K562 (cell line): ENCODE results near the gene CLDND2. TPM values are rescaled to one million over a fixed set of nuclear protein-coding genes. Genes with fewer than 3 reads are reported as not detected.

Experiments used
- ATAC-seq: fragments of 200-7000 bp; cut with Tn5 transposase; 3 replicates; pipeline ENCODE4 v1.9.1; 2020; ENCODE audit warnings: moderate library complexity
- BruUV-seq: library from RNA; stranded (reverse); fragments of 400-500 nt; replicated peaks from 2 replicates; lab custom pipeline; 2021; lab: Mats Ljungman, UMichigan
- CTCF ChIA-PET: fragments of 300-600 bp; formaldehyde crosslinking; extraction: SDS; loops from one replicate; lab custom pipeline; 2021; ENCODE audit warnings: low intra/inter-chr PET ratio; lab: Yijun Ruan, JAX
- POLR2A ChIA-PET: fragments of 300-600, 350-650 bp; sonication (Branson Sonifier 250); formaldehyde crosslinking; extraction: SDS; loops from one replicate; lab custom pipeline; 2021; ENCODE audit warnings: antibody characterized with exemption, inconsistent platforms; lab: Yijun Ruan, JAX
- DNase-seq, 4 experiments: peaks; one replicate each; pipeline versions ENCODE4 v3.0.0 to v3.0.0-alpha.2; 2011 to 2018; ENCODE audit warnings: low spot score in 3 of 4, mixed read lengths in 3 of 4; ENCODE audit errors: extremely low read depth in 1 of 4
- FAIRE-seq: peaks from 2 replicates; lab custom pipeline; 2011; peaks lifted over from hg19 to GRCh38; lab: Jason Lieb, UNC
- H2AFZ ChIP-seq: 2 replicates; pipeline ENCODE4 v1.6.0; 2011; ENCODE audit warnings: low read depth, low read length, control low read depth, inconsistent platforms
- H3K27ac ChIP-seq: fragments of 200-600 bp; 3 replicates; pipeline ENCODE4 v1.8.0; 2011; ENCODE audit warnings: low read depth, mild to moderate bottlenecking, control low read depth, inconsistent platforms, low read length, moderate library complexity, mixed read lengths; ENCODE audit errors: extremely low read depth
- H3K27me3 ChIP-seq, 2 experiments: fragments of 300-600 bp in 1 of 2; 2 replicates in 1 of 2; 3 replicates in 1 of 2; pipeline versions ENCODE4 v1.6.0 to v1.8.0; 2011; ENCODE audit warnings: inconsistent platforms in 2 of 2, low read length in 2 of 2, mild to moderate bottlenecking in 1 of 2, mixed read lengths in 1 of 2, moderate library complexity in 1 of 2; ENCODE audit not compliant: control insufficient read depth in 2 of 2, insufficient read depth in 2 of 2
- H3K36me3 ChIP-seq: fragments of 300-600 bp; 3 replicates; pipeline ENCODE4 v1.8.0; 2011; ENCODE audit warnings: mild to moderate bottlenecking, low read length, inconsistent platforms; ENCODE audit not compliant: control insufficient read depth, insufficient read depth
- H3K4me1 ChIP-seq, 2 experiments: fragments of 200-600 bp in 1 of 2; replicated peaks in 1 of 2; 2 replicates in 1 of 2; 3 replicates in 1 of 2; pipeline versions ENCODE4 v1.5.1 to v1.8.0; 2011; ENCODE audit warnings: inconsistent platforms in 2 of 2, low read length in 2 of 2, mild to moderate bottlenecking in 1 of 2, mixed read lengths in 1 of 2, moderate library complexity in 1 of 2; ENCODE audit not compliant: control insufficient read depth in 2 of 2, insufficient read depth in 2 of 2
- H3K4me2 ChIP-seq: 2 replicates; pipeline ENCODE4 v1.6.1; 2011; ENCODE audit warnings: low read length, control low read depth, inconsistent platforms, mixed read lengths; ENCODE audit not compliant: insufficient read depth
- H3K4me3 ChIP-seq: fragments of 200-600 bp; sonication (generic), shearing (Covaris generic); 2 replicates; pipeline ENCODE4 v1.5.1; 2016; ENCODE audit warnings: control low read depth, inconsistent platforms
- H3K79me2 ChIP-seq: fragments of 200-600 bp; 3 replicates; pipeline ENCODE4 v1.8.0; 2011; ENCODE audit warnings: low read length, inconsistent platforms; ENCODE audit not compliant: control insufficient read depth, insufficient read depth
- H3K9ac ChIP-seq, 2 experiments: 2 replicates each; pipeline versions ENCODE4 v1.6.0 to v1.6.1; 2011; ENCODE audit warnings: low read depth in 2 of 2, low read length in 2 of 2, control low read depth in 1 of 2, inconsistent platforms in 1 of 2, mild to moderate bottlenecking in 1 of 2, mixed read lengths in 1 of 2; ENCODE audit not compliant: insufficient read depth in 1 of 2
- H3K9me1 ChIP-seq: one replicate; pipeline ENCODE4 v1.6.0; 2011; ENCODE audit warnings: inconsistent platforms, mild to moderate bottlenecking, low read length, moderate library complexity; ENCODE audit not compliant: control insufficient read depth, insufficient read depth
- H3K9me3 ChIP-seq: replicated peaks from 2 replicates; pipeline ENCODE4 v1.5.1; 2011; ENCODE audit warnings: low read depth, low read length, inconsistent platforms; ENCODE audit not compliant: control insufficient read depth, insufficient read depth
- H4K20me1 ChIP-seq: replicated peaks from 2 replicates; pipeline ENCODE4 v1.6.1; 2011; ENCODE audit warnings: low read length, inconsistent platforms, mixed read lengths; ENCODE audit not compliant: control insufficient read depth, insufficient read depth
- CBFA2T3 ChIP-seq: fragments of 450-650 bp; IDR thresholded peaks from 2 replicates; pipeline ENCODE4 v1.6.1; 2017
- EHMT2 ChIP-seq: fragments of 450-650 bp; IDR thresholded peaks from 2 replicates; pipeline ENCODE4 v1.6.1; 2018; ENCODE audit warnings: antibody characterized with exemption
- HOXB6 ChIP-seq: fragments of 250-450 bp; sonication (Bioruptor Pico); IDR thresholded peaks from 2 replicates; pipeline ENCODE4 v1.5.1; 2022; ENCODE audit warnings: mild to moderate bottlenecking, borderline replicate concordance
- IRF1 ChIP-seq: sonication (generic); formaldehyde crosslinking; IDR thresholded peaks from 2 replicates; pipeline ENCODE4 v1.8.0; 2022; ENCODE audit warnings: missing genetic modification reagents, mild to moderate bottlenecking, borderline replicate concordance
- KDM1A ChIP-seq, 2 experiments: fragments of 450-650 bp; IDR thresholded peaks; 2 replicates each; pipeline ENCODE4 v1.6.1; 2016; ENCODE audit warnings: mild to moderate bottlenecking in 2 of 2
- NR2C2 ChIP-seq, 2 experiments: fragments of 200-800 bp in 1 of 2; sonication (Bioruptor generic) in 1 of 2; sonication (generic) in 1 of 2; formaldehyde crosslinking in 1 of 2; IDR thresholded peaks; 2 replicates each; pipeline versions ENCODE4 v1.6.1 to v1.8.0; 2016 to 2022; ENCODE audit warnings: mild to moderate bottlenecking in 1 of 2, missing compliant biosample characterization in 1 of 2, missing genetic modification characterization in 1 of 2, missing genetic modification reagents in 1 of 2
- PBX2 ChIP-seq, 2 experiments: IDR thresholded peaks in 1 of 2; conservative IDR thresholded peaks in 1 of 2; 2 replicates each; pipeline ENCODE4 v1.6.1; 2016; ENCODE audit warnings: low read depth in 2 of 2, mild to moderate bottlenecking in 1 of 2, missing compliant biosample characterization in 1 of 2, missing genetic modification characterization in 1 of 2, moderate library complexity in 1 of 2
- PCBP2 ChIP-seq: fragments of 200-400 bp; formaldehyde crosslinking; IDR thresholded peaks from 2 replicates; pipeline ENCODE4 v1.6.1; 2018; ENCODE audit warnings: low read length, low read depth, mild to moderate bottlenecking, moderate library complexity; ENCODE audit not compliant: poor library complexity, severe bottlenecking
- PHB ChIP-seq: fragments of 250-450 bp; sonication (Bioruptor Pico); IDR thresholded peaks from 2 replicates; pipeline ENCODE4 v1.5.0; 2021
- PPARD ChIP-seq: fragments of 250-450 bp; sonication (Bioruptor Pico); IDR thresholded peaks from 2 replicates; pipeline ENCODE4 v1.8.0; 2022; ENCODE audit warnings: inconsistent platforms, mild to moderate bottlenecking, moderate library complexity
- RAD21 ChIP-seq, 2 experiments: fragments of 250-450 bp in 1 of 2; fragments of 450-650 bp in 1 of 2; sonication (Bioruptor Pico) in 1 of 2; formaldehyde crosslinking in 1 of 2; IDR thresholded peaks in 1 of 2; conservative IDR thresholded peaks in 1 of 2; 2 replicates each; pipeline versions ENCODE4 v1.4.0 to v1.8.0; 2020 to 2022; ENCODE audit warnings: mild to moderate bottlenecking in 2 of 2, moderate library complexity in 1 of 2
- TAF1 ChIP-seq: IDR thresholded peaks from 2 replicates; pipeline ENCODE4 v1.6.1; 2011; ENCODE audit warnings: mild to moderate bottlenecking, low read length, moderate library complexity; ENCODE audit not compliant: insufficient read depth, control insufficient read depth, severe bottlenecking; ENCODE audit errors: extremely low read depth
- THRAP3 ChIP-seq: fragments of 450-650 bp; IDR thresholded peaks from 2 replicates; pipeline ENCODE4 v1.6.1; 2016; ENCODE audit warnings: mild to moderate bottlenecking, inconsistent platforms, borderline replicate concordance
- ZNF12 ChIP-seq: sonication (generic); formaldehyde crosslinking; IDR thresholded peaks from 2 replicates; pipeline ENCODE4 v1.4.0; 2020; ENCODE audit warnings: mild to moderate bottlenecking, missing genetic modification reagents
- ZNF23 ChIP-seq: fragments of 250-450 bp; sonication (Bioruptor Pico); IDR thresholded peaks from 2 replicates; pipeline ENCODE4 v1.4.0; 2020; ENCODE audit warnings: mild to moderate bottlenecking
- ZNF583 ChIP-seq: fragments of 250-450 bp; sonication (Bioruptor Pico); IDR thresholded peaks from 2 replicates; pipeline ENCODE4 v1.4.0; 2020
- ZZZ3 ChIP-seq: fragments of 450-650 bp; IDR thresholded peaks from 2 replicates; pipeline ENCODE4 v1.6.1; 2016; ENCODE audit warnings: antibody characterized with exemption, mild to moderate bottlenecking, moderate library complexity
- WGBS: fragments of 100-300 bp; shearing (Covaris generic); methylation state at CpG from one replicate; pipeline ENCODE4 v1.1.6; 2016; ENCODE audit warnings: low coverage, mixed read lengths; ENCODE audit not compliant: insufficient coverage; ENCODE audit errors: missing lambda C conversion rate; 5-methylcytosine and 5-hydroxymethylcytosine counted together
- in situ Hi-C: fragments of 300-500 bp; cut with MboI; formaldehyde crosslinking; loops from 4 replicates; pipeline ENCODE4 v1.15.0; 2018; ENCODE audit warnings: inconsistent platforms, mixed read lengths
- intact Hi-C: fragments of 100-400 bp; cut with micrococcal nuclease; formaldehyde crosslinking; loops from 2 replicates; pipeline ENCODE4 v1.14.2; 2022
- polyA plus RNA-seq, 8 experiments: library from polyadenylated mRNA; depleted of rRNA in 4 of 8; stranded (reverse) in 5 of 8; unstranded in 3 of 8; fragments of >200 nt; fragmentation: Nextera tagmentation in 2 of 8; fragmentation: Illumina TruSeq in 1 of 8; extraction: Ambion mirVana in 2 of 8; extraction: Trizol in 1 of 8; gene quantifications; 2 replicates each; pipeline versions ENCODE4 v1.2.1 to v1.2.3, GENCODE V29; 2011 to 2014; ENCODE audit warnings: inconsistent platforms in 1 of 8, missing spikeins in 1 of 8
- total RNA-seq, 7 experiments: library from RNA; depleted of rRNA in 6 of 7; stranded (reverse); fragments of >200 nt in 6 of 7; fragmentation: Illumina TruSeq in 2 of 7; extraction: Trizol in 2 of 7; gene quantifications; 2 replicates each; pipeline versions ENCODE4 v1.2.1 to v1.2.3, GENCODE V29; 2011 to 2021; ENCODE audit warnings: low replicate concordance in 1 of 7

Gene CLDND2
- total and polyA plus RNA-seq, 9 of the 15 experiments (the other 6 are each of a cell fraction or from before 2014, with no cell fraction given), result 0.45 to 4.0 (median 1.2) TPM; not detected in 3

DNA sequence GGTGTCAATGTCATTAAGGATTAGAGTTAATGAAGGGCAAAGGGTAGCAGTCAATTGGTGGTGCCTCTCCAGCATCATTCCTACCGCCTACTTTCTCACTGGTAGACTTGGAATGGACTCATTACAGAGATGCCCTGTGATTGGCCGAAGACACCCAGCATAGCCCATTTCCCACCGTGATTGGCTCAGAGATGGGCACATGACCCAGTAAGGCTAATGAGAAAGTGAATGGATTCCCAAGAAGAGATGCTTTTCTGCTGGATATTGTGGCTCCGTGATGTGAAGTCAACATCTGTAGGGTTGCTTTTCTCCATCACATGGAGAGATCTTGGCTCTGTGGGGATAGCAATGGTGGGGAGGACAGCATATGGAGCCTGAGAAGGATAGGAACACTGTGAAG is 38.4 kb downstream of the CLDND2 start (continued):
- TF ChIP-seq EHMT2 (no peak), ZNF23 (no peak), PCBP2 (no peak), ZNF583 (CRISPR knock-in tag) (no peak), THRAP3 (no peak), CBFA2T3 (no peak)
- TF ChIP-seq, all 486 proteins: peak for 3

DNA sequence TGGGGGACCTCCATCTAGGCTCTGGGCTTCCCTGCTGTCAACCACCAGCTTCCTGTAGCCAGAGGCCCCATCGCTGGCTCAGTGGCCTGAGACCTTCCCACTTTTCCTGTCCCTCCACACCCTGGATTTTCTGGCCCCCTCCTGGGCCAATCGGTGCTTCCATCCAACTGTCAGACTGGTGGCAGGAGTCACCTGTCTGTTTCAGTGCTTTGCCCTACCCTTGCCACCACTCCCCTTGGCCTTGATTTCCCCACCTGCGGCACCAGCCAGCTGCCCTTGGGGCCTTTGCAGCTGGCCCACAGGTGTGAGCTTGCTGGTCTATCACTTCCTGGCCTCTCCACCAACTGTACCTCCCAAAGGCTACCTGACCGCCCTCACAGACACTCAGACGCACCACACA is 39.4 kb downstream of the CLDND2 start:
- no peak for DNase-seq
- no TSS peak for BruUV-seq
- no peak overlapping the region for H2AFZ ChIP-seq
- no peak overlapping the region for H3K4me2 ChIP-seq
- in situ Hi-C loops (no loop called here), intact Hi-C loops (no loop called here)
- POLR2A ChIA-PET, result interaction anchor here (0.5 to 0.6 kb wide), 2 partner anchors 75 to 1439 kb away, joined by 3 read pairs; no protein-coding TSS in a partner anchor
- peaks cover 4 to 23% of the 10 kb centered on the region in 2 experiments; a peak in 3 of 5 replicates for H3K4me1 ChIP-seq
- H3K79me2 ChIP-seq, result no peaks in the 10 kb centered on the region
- H3K9ac ChIP-seq, result no peak overlapping the region
- 73% methylated on average over 4 of the region's 5 CpGs for WGBS
- CTCF ChIA-PET, result no interaction called here
- H4K20me1 ChIP-seq, result no peaks in the 10 kb centered on the region
- no peaks in the 10 kb centered on the region for H3K9me1 ChIP-seq
- H3K9me3 ChIP-seq, result no peaks in the 10 kb centered on the region
- no peak overlapping the region for H3K27ac ChIP-seq
- H3K27me3 ChIP-seq, result peaks cover 8 to 10% of the 10 kb centered on the region in 2 experiments
- H3K36me3 ChIP-seq, result no peaks in the 10 kb centered on the region
- H3K4me3 ChIP-seq, result no peak overlapping the region
- ATAC-seq, result no peak
- FAIRE-seq, result no peak
- TF ChIP-seq IRF1, result no peak
- TF ChIP-seq PHB (CRISPR knock-in tag), result no peak
- no peak for TF ChIP-seq TAF1
- no peak for TF ChIP-seq NR2C2 (CRISPR knock-in tag; IDR thresholded peaks at IDR 0.05)
- TF ChIP-seq NR2C2 (tag; IDR thresholded peaks at IDR 0.05), result no peak
- no peak for TF ChIP-seq ZZZ3
- no peak for TF ChIP-seq PBX2 (CRISPR knock-in tag; IDR thresholded peaks at IDR 0.05; ENCODE audit: low read depth)
- no peak for TF ChIP-seq PBX2 (tag; conservative IDR thresholded peaks at IDR 0.05; ENCODE audit: low read depth)
- TF ChIP-seq ZNF12 (CRISPR knock-in tag), result no peak
- TF ChIP-seq PPARD (CRISPR knock-in tag), result no peak
- no peak for TF ChIP-seq RAD21 (CRISPR knock-in tag; conservative IDR thresholded peaks at IDR 0.05 in 1 of 2, IDR thresholded peaks at IDR 0.05 in 1 of 2)
- TF ChIP-seq HOXB6 (CRISPR knock-in tag), result no peak
- TF ChIP-seq KDM1A (IDR thresholded peaks at IDR 0.05), result no peak
